Measurements from ENCODE around the gene PCDH9.

PCDH9 gene

DNA sequence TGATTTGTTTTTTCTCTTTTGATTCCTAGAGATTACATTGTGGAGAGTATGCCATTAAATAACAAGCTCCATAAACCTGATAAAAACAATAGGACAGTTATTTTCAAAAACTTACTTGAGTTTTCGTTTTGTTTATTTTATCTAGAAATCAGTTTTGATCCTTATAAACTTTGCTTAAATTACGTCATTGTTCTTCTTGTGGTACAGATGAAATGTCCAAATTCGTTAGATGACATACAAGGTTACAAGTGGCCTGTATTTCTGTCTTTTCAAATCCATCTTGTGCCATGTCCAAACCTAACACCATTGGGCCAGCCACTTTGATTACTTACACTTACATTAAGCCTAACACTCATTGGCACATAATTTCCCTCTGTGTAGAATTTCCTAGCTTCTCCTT lies 372.0 kb downstream of the PCDH9 start:
- Histone ChIP-seq H3K4me1 (ENCODE audit: control insufficient read depth, insufficient read depth, low read length) (no peaks in the 10 kb centered on the region), H3K4me3 (ENCODE audit: low read length in 2 of 2) (no peak overlapping the region), H3K27ac (ENCODE audit: low read length) (no peak overlapping the region), H3K36me3 (ENCODE audit: control insufficient read depth in 2 of 2, insufficient read depth in 2 of 2, low read length in 2 of 2) (no peaks in the 10 kb centered on the region), H3K9me3 (ENCODE audit: control insufficient read depth in 2 of 2, low read length in 2 of 2) (no peaks in the 10 kb centered on the region), H3K9ac (ENCODE audit: low read length in 2 of 2) (no peak overlapping the region), H3K27me3 (ENCODE audit: control insufficient read depth in 1 of 2, insufficient read depth in 2 of 2, low read length in 2 of 2) (no peaks in the 10 kb centered on the region)

DNA sequence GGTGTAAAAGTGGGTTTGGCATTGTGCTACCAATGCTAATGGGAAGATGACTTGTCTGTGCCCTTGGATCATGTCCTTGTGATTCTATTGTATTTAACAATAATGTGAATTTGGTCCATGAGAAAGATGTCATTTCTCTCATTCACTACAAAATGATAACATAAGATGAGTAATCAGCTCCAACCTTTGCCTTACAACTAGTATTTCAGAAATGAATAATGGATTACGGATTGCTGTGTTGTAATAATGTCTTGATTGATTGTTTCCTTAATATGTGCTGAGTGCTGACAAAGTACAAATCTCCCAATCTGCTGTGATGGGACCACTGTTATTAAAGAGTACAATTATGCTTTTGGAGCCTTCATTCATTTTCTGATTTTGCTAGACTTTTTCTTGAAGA lies 375.0 kb downstream of the PCDH9 start:
- H3K9me3 ChIP-seq (ENCODE audit: control insufficient read depth in 2 of 2, low read length in 2 of 2): no peaks in the 10 kb centered on the region
- no peaks in the 10 kb centered on the region for H3K36me3 ChIP-seq (ENCODE audit: control insufficient read depth in 2 of 2, insufficient read depth in 2 of 2, low read length in 2 of 2)
- no peak overlapping the region for H3K4me3 ChIP-seq (ENCODE audit: low read length in 2 of 2)
- no peaks in the 10 kb centered on the region for H3K4me1 ChIP-seq (ENCODE audit: control insufficient read depth, insufficient read depth, low read length)
- H3K27me3 ChIP-seq (ENCODE audit: control insufficient read depth in 1 of 2, insufficient read depth in 2 of 2, low read length in 2 of 2): no peaks in the 10 kb centered on the region
- no peak overlapping the region for H3K27ac ChIP-seq (ENCODE audit: low read length)
- no peak overlapping the region for H3K9ac ChIP-seq (ENCODE audit: low read length in 2 of 2)

DNA sequence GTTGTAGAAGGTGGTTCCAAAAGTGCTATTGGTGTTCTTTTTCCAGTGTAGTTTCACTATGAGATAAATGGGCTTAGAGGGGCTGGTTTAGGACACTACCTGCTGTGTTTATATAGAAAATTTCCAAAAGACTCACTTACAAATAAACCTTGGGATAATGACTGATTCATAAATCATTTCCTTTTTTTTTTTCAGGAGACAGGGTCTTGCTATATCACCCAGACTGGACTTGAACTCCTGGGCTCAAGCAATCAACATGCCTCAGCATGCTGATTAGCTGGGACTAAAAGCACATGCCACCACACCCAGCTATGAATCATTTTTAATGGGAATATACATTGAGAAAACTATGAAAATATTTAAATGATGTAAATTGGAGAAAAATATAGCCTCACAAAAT lies 376.6 kb downstream of the PCDH9 start:
- Histone ChIP-seq H3K27me3 (ENCODE audit: control insufficient read depth in 1 of 2, insufficient read depth in 2 of 2, low read length in 2 of 2) (no peaks in the 10 kb centered on the region), H3K4me3 (ENCODE audit: low read length in 2 of 2) (no peak overlapping the region), H3K9me3 (ENCODE audit: control insufficient read depth in 2 of 2, low read length in 2 of 2) (no peaks in the 10 kb centered on the region), H3K9ac (ENCODE audit: low read length in 2 of 2) (no peak overlapping the region), H3K36me3 (ENCODE audit: control insufficient read depth in 2 of 2, insufficient read depth in 2 of 2, low read length in 2 of 2) (no peaks in the 10 kb centered on the region), H3K4me1 (ENCODE audit: control insufficient read depth, insufficient read depth, low read length) (no peaks in the 10 kb centered on the region), H3K27ac (ENCODE audit: low read length) (no peak overlapping the region)

DNA sequence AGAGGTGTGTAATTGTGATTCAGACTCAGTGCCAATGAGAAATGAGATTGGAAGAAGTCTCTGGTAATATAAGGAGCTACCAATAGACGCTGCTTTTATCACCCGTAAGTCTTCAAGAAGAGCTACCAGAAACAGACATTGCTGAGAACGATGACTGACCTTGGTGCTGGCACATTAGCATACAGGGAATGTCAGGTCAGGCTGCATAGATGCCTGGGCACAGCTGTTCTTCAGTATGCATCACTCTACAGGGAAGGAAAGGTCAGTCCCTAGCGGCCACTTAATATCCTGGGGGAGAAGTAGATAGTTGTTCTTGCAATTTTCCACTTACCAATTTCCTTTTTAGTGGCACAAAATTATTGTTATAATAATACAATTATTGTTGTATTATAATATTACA lies 380.4 kb downstream of the PCDH9 start:
- no peaks in the 10 kb centered on the region for H3K4me1 ChIP-seq (ENCODE audit: control insufficient read depth, insufficient read depth, low read length)
- peaks cover 0 to 3% of the 10 kb centered on the region in 2 donors for H3K9me3 ChIP-seq (ENCODE audit: control insufficient read depth in 2 of 2, low read length in 2 of 2)
- no peaks in the 10 kb centered on the region for H3K36me3 ChIP-seq (ENCODE audit: control insufficient read depth in 2 of 2, insufficient read depth in 2 of 2, low read length in 2 of 2)
- H3K27me3 ChIP-seq (ENCODE audit: control insufficient read depth in 1 of 2, insufficient read depth in 2 of 2, low read length in 2 of 2): no peaks in the 10 kb centered on the region
- H3K4me3 ChIP-seq (ENCODE audit: low read length in 2 of 2): no peak overlapping the region
- H3K9ac ChIP-seq (ENCODE audit: low read length in 2 of 2): no peak overlapping the region
- no peak overlapping the region for H3K27ac ChIP-seq (ENCODE audit: low read length)

DNA sequence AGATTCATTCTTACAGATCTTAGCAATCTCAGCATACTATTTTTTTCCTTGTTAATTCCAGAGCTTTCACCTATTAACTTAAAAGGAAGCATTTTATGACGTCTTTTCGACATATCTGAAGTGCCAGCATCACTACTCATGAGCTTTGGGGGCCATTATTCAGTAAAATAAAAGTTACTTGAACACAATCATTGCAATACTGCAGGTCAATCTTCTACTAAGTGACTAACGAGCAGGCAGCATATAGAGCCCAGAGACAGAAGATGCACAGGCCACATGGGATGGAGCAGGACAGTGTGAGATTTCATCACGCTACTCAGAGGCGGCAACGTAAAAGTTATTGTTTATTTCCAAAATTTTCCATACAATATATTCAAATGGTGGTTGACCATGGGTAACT lies 382.6 kb downstream of the PCDH9 start:
- H3K9ac ChIP-seq (ENCODE audit: low read length in 2 of 2): no peak overlapping the region
- H3K27me3 ChIP-seq (ENCODE audit: control insufficient read depth in 1 of 2, insufficient read depth in 2 of 2, low read length in 2 of 2): no peaks in the 10 kb centered on the region
- H3K27ac ChIP-seq (ENCODE audit: low read length): no peak overlapping the region
- peaks cover 0 to 3% of the 10 kb centered on the region in 2 donors for H3K9me3 ChIP-seq (ENCODE audit: control insufficient read depth in 2 of 2, low read length in 2 of 2)
- H3K4me1 ChIP-seq (ENCODE audit: control insufficient read depth, insufficient read depth, low read length): no peaks in the 10 kb centered on the region
- H3K4me3 ChIP-seq (ENCODE audit: low read length in 2 of 2): no peak overlapping the region
- no peaks in the 10 kb centered on the region for H3K36me3 ChIP-seq (ENCODE audit: control insufficient read depth in 2 of 2, insufficient read depth in 2 of 2, low read length in 2 of 2)

DNA sequence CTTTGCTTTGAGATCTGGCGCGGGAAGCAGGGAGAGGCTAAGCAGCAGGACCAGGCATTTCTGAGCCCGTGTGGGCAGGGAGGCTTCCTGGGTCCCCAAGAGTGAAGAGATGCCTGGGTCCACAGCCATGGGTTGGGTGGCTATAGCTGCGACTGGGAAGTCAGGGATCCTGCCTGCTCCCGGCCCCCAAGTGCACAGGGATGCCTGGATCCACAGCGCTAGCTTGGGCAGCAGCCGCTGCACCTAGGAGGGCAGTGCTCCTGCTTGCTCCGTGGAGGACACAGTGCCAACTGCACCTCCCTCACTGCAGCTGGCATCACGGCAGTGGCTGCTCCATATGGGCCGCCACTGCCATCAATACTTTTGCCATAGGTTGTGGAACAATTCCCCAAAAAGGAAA lies 384.7 kb downstream of the PCDH9 start:
- Histone ChIP-seq H3K4me1 (ENCODE audit: control insufficient read depth, insufficient read depth, low read length) (no peaks in the 10 kb centered on the region), H3K9ac (ENCODE audit: low read length in 2 of 2) (no peak overlapping the region), H3K4me3 (ENCODE audit: low read length in 2 of 2) (no peak overlapping the region), H3K9me3 (ENCODE audit: control insufficient read depth in 2 of 2, low read length in 2 of 2) (peaks cover 0 to 3% of the 10 kb centered on the region in 2 donors), H3K27me3 (ENCODE audit: control insufficient read depth in 1 of 2, insufficient read depth in 2 of 2, low read length in 2 of 2) (no peaks in the 10 kb centered on the region), H3K27ac (ENCODE audit: low read length) (no peak overlapping the region), H3K36me3 (ENCODE audit: control insufficient read depth in 2 of 2, insufficient read depth in 2 of 2, low read length in 2 of 2) (no peaks in the 10 kb centered on the region)

DNA sequence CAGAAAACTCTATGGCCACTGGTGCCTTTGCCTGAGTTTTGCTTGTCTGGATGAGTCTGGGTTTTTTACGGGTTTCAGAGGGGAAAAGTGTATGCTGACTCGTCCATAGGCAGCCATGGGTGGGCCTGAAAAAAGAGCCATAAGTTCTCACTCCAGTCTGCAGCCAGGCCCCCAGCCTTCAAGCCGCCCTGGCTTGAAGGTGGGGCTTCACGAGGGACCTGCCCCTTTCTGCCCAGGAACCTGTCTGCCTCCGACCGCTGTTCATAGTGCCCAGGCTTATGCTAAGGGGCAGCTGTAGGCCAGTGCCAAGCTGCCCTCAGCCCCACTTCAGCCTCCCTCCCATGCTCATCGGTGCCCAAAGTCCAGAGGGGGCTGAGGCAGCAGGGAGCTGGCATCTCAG lies 385.2 kb downstream of the PCDH9 start:
- no peak overlapping the region for H3K27ac ChIP-seq (ENCODE audit: low read length)
- no peaks in the 10 kb centered on the region for H3K27me3 ChIP-seq (ENCODE audit: control insufficient read depth in 1 of 2, insufficient read depth in 2 of 2, low read length in 2 of 2)
- no peak overlapping the region for H3K4me3 ChIP-seq (ENCODE audit: low read length in 2 of 2)
- H3K9ac ChIP-seq (ENCODE audit: low read length in 2 of 2): no peak overlapping the region
- H3K9me3 ChIP-seq (ENCODE audit: control insufficient read depth in 2 of 2, low read length in 2 of 2): peaks cover 0 to 3% of the 10 kb centered on the region in 2 donors
- no peaks in the 10 kb centered on the region for H3K36me3 ChIP-seq (ENCODE audit: control insufficient read depth in 2 of 2, insufficient read depth in 2 of 2, low read length in 2 of 2)
- no peaks in the 10 kb centered on the region for H3K4me1 ChIP-seq (ENCODE audit: control insufficient read depth, insufficient read depth, low read length)

DNA sequence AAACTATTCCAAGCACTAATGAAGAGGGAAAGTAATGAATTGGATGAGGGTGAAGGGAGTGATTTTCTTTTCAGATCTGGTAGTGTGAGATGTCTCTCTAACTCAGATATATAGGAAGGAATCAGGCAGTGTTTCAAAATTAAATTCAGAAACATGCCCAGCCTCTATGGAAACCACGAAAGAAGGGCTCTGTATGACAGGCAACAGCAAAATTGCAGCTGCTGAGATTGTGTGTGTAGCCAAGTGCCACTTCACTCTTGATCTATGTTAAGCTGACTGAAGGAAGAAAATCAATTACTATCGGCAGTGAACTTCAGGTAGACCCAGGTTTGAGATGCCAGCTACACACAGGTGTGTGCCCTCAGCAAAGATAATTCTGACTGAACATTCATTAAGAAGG lies 387.4 kb downstream of the PCDH9 start:
- no peaks in the 10 kb centered on the region for H3K36me3 ChIP-seq (ENCODE audit: control insufficient read depth in 2 of 2, insufficient read depth in 2 of 2, low read length in 2 of 2)
- peaks cover 0 to 3% of the 10 kb centered on the region in 2 donors for H3K9me3 ChIP-seq (ENCODE audit: control insufficient read depth in 2 of 2, low read length in 2 of 2)
- H3K27me3 ChIP-seq (ENCODE audit: control insufficient read depth in 1 of 2, insufficient read depth in 2 of 2, low read length in 2 of 2): no peaks in the 10 kb centered on the region
- no peak overlapping the region for H3K27ac ChIP-seq (ENCODE audit: low read length)
- H3K9ac ChIP-seq (ENCODE audit: low read length in 2 of 2): no peak overlapping the region
- no peak overlapping the region for H3K4me3 ChIP-seq (ENCODE audit: low read length in 2 of 2)
- no peaks in the 10 kb centered on the region for H3K4me1 ChIP-seq (ENCODE audit: control insufficient read depth, insufficient read depth, low read length)

DNA sequence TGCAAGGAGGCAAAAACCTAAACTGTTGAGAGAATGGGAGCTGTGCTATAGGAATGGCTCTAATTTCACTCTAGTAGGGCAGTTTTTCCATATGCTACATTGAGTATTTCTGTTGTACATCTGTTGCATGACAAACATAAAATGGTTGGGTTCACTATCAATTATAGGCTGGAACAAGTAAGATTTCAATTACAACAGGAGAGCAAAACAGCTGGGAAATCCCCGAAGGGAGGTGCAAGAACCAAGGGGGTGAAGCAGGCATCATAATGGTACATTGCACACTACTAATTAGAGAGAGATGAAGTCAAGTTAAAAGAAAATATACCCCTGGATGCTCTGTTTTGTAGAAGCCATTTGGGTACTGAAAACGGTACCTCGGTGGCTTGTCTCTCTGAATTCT lies 389.5 kb downstream of the PCDH9 start:
- Histone ChIP-seq H3K4me3 (ENCODE audit: low read length in 2 of 2) (no peak overlapping the region), H3K4me1 (ENCODE audit: control insufficient read depth, insufficient read depth, low read length) (no peaks in the 10 kb centered on the region), H3K9ac (ENCODE audit: low read length in 2 of 2) (no peak overlapping the region), H3K36me3 (ENCODE audit: control insufficient read depth in 2 of 2, insufficient read depth in 2 of 2, low read length in 2 of 2) (no peaks in the 10 kb centered on the region), H3K27ac (ENCODE audit: low read length) (no peak overlapping the region), H3K27me3 (ENCODE audit: control insufficient read depth in 1 of 2, insufficient read depth in 2 of 2, low read length in 2 of 2) (no peaks in the 10 kb centered on the region), H3K9me3 (ENCODE audit: control insufficient read depth in 2 of 2, low read length in 2 of 2) (peaks cover 0 to 3% of the 10 kb centered on the region in 2 donors)

DNA sequence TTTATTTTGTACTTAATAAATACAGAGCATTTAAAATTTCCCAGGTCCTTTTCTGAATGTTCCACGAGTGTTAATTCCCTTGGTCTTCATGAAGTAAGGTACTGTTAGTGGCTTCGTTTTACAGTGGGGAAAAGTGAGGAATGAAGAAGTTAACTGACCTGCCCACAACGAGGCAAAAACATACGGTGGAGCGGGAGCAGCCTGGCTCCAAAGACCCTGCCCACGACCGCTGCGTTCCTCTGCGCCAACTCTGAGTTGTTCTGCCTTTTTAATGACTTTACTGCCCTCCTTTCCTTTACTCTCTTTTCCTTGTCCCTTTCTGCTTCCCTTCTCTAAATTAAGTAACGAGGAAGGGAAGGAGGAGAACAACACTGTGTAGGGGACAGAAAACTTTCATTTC lies 392.9 kb downstream of the PCDH9 start:
- Histone ChIP-seq H3K36me3 (ENCODE audit: control insufficient read depth in 2 of 2, insufficient read depth in 2 of 2, low read length in 2 of 2) (no peaks in the 10 kb centered on the region), H3K9ac (ENCODE audit: low read length in 2 of 2) (no peak overlapping the region), H3K27ac (ENCODE audit: low read length) (no peak overlapping the region), H3K9me3 (ENCODE audit: control insufficient read depth in 2 of 2, low read length in 2 of 2) (no peaks in the 10 kb centered on the region), H3K27me3 (ENCODE audit: control insufficient read depth in 1 of 2, insufficient read depth in 2 of 2, low read length in 2 of 2) (no peaks in the 10 kb centered on the region), H3K4me3 (ENCODE audit: low read length in 2 of 2) (no peak overlapping the region), H3K4me1 (ENCODE audit: control insufficient read depth, insufficient read depth, low read length) (peaks cover 6% of the 10 kb centered on the region)

DNA sequence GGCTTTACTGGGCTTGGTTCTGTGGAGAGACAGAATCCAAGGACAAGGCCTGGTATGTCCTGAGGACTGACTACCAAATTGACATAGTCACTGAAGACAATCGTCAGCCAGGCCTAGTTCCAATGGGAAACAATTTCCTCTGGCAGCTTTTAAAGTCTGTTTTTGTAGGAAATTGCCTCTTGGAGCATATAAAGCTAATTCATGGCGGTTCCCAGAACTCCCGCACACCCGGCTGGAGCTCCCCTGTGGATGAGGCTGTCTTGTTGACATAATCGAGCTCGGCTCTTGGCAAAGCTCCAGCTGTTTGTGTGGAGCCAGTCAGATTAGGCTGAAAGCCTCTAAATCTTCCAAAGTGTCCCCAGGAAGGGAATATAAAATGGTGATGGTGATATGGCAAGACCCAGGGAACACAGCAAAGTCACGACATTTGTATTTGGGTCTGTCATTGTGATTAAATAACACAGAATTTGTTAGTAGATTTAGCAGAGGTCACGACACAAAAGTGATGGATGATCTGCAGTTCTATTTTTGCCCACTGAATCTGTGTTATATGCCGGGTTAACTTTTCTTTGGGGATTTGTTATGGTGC lies 395.0 kb downstream of the PCDH9 start:
- H3K4me3 ChIP-seq (ENCODE audit: low read length in 2 of 2): peak overlapping the region in 1 of 2 donors; percentile 44
- H3K27ac ChIP-seq (ENCODE audit: low read length): peak overlapping the region; percentile 6
- no peaks in the 10 kb centered on the region for H3K36me3 ChIP-seq (ENCODE audit: control insufficient read depth in 2 of 2, insufficient read depth in 2 of 2, low read length in 2 of 2)
- no peaks in the 10 kb centered on the region for H3K27me3 ChIP-seq (ENCODE audit: control insufficient read depth in 1 of 2, insufficient read depth in 2 of 2, low read length in 2 of 2)
- H3K9me3 ChIP-seq (ENCODE audit: control insufficient read depth in 2 of 2, low read length in 2 of 2): no peaks in the 10 kb centered on the region
- H3K4me1 ChIP-seq (ENCODE audit: control insufficient read depth, insufficient read depth, low read length): peaks cover 6% of the 10 kb centered on the region
- H3K9ac ChIP-seq (ENCODE audit: low read length in 2 of 2): no peak overlapping the region
